GM19372 (cell line): ENCODE measurements around the gene EHBP1.
"Not testable (repeated sequence)": the region's sequence is repeated elsewhere in the genome, so short reads cannot be mapped to it uniquely, and the experiment has no call there.

ENCODE experiments used
- ATAC-seq: cut with Tn5 transposase; IDR thresholded peaks from one replicate; pipeline ENCODE4 v1.9.1; 2021; ENCODE audit warnings: mild to moderate bottlenecking, low read depth, moderate library complexity; ENCODE audit not compliant: unreplicated experiment

The EHBP1 gene

DNA sequence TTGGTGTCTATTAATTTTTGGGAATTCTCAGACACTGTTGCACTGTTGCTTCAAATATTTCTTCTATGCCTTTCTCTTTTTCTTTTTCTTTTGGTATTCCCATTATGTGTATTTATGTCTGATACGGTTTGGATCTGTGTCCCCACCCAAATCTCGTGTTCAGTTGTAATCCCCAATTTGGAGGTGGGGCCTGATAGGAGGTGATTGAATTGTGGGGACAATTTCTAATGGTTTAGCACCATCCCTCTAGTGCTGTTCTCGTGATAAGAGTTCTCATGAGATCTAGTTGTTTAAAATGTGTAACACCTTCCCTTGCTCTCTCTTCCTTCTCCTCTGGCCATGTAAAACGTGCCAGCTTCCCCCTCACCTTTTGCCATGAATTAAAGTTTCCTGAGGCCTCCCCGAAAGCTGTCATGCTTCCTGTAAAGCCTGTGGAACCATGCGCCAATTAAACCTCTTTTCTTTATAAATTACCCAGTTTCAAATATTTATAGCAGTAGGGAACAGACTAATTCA, 26.8 kb downstream of the EHBP1 start:
- ATAC-seq: no peak

DNA sequence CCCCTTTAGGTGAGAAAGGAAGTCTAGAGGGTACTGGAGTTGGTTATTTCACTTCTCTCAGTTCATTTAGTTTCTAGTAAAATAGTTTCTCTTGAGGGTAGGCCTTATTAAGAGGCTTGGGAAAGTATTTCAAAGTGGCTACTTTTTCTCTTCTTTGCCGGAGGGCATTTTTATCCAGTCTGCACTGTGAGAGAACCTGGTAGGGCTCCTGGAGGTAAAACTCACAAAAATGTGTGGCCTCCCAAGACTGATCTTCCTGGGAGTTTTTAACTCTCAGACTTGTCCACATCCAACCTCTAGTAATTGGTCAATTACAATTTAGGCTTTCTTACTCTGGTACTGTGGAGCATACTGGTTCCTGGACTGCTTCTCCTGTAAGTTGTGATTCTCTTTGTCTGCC, 28.0 kb downstream of the EHBP1 start:
- no peak for ATAC-seq

DNA sequence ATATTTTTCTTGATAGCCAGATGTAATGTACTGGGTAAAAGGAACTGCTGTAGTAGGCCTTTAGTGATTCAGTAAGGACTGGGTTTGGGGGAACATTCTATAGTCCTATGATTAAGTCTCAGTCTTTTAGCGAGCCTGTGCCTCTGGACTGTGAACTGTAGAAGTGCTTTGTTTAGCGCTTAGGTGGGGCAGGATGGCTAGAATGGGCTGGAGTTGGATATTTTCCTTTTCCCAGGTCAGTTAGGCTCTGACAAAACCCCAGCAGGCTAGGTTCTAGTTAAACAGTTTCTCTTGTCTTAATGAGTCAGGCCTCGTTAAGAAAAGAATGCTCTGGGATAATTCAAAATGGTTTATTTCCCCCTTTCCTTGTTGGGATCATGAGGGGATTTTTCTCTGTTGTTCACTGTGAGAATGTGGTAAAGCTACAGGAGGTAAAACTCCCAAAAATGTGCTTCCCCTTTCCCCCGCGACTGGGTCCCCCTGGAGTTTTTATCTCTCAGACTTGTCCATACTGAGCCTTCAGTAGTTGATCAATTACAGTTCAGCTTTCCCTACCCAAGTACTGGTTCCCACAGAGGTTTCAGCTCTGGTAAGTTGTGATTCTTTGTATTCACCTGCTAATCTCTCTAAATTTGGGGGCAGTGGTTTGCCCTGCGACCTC, 31.5 kb downstream of the EHBP1 start:
- ATAC-seq: no peak

DNA sequence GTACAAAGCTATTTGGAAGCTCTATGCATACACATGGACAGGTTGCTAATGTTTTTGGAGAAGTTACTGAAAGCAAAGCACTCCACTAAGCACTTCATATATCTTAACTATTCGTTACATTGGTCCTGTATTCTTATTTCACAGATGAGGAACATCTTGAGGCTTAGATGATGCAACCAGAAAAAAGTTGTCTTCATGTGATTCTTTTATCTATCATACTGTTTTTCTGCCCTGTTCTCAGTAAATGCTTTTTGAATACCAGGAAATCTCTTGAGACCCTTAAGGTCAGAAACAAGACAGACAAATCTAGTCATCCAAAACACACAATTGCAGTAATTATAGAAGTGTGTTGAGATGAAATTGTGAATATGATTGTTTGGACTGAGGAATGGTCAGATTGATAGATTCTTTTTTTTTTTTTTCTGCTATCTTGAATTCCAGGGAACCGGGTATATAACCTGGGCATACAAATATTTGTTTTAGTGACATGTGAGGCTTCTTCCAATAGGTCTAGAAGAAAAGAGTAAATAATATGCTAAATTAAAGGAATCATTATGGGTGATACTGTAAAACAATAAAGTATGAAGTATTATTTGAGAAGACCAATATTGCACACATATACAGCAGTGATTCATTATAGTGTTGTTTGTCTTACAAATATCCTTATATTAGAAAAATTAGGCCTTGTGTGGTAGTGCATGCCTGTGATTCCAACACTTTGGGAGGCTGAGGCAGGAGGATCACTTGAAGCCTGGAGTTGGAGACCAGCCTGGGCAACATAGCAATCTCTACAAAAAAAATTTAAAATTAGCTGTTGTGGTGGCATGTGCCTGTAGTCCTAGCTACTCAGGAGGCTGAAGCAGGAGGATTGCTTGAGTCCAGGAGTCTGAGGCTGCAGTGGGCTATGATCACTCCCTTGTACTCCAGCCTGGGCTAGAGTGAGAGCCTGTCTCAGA, 33.7 kb downstream of the EHBP1 start:
- no peak for ATAC-seq

DNA sequence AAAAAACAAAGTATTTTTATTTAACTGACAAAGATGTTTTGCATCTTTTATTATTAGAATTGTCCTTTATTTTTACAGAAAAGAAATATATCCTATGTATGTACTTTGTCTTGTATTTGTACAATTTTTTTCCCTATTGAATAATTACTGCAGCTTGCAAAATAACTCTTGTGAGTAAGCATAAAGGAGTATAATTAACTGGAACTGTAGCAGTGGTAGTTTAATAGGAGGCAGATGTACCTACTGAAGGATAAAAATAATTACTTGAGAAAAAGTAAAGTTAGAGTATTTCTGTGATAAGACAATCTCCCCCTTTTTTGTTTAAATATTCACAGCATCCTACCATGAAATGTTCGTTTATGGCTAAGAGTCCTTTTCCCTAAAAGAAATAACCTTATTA, 34.7 kb downstream of the EHBP1 start:
- ATAC-seq: no peak

DNA sequence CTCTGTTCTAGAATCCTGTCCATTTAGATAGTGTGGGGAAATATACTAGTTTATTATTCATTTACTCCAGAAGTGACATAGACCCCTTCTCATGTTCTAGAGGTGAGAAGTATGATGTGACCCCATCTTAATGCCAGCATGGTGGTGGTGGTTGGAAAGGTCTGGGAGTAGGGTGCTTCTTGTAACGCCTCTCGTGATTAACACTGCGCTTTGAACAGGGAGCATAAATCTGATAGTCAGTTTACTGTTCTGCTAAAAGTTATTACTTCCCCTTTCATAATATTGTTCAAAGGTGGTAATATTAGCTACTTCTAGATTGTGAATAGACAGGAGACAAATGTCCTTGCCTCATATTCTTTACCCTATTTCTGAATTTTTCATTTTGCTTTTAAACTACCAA, 35.6 kb downstream of the EHBP1 start:
- ATAC-seq: no peak

DNA sequence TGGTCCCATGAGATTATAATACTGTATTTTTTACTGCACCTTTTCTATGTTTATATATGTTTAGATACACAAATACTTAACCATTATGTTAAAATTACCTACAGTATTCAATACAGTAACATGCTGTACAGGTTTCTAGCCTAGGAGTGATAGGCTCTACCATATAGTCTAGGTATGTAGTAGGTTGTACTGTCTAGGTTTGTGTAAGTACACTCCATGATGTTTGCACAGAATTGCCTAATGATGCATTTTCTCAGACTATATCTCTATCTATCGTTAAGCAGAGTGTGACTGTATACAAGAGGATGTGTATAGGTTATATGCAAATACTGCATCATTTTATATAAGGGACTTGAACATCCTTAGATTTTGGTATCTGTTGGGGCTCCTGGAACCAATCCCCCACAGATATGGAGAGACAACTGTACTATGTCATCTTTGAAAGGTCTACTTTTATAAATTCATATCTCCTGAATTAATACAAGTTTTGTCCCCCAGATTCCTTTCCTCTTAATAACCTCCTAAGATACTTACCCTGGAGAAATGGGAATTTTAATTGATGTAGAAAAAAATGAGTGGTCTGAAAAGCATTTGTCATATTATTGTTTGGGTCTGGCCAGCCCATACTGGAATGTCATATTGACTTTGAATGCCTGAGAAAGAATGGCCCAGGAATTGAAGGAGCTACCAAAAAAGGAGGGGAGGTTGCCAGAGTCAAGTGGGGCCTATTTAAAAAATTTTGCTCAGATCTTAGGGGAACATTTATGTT, 36.6 kb downstream of the EHBP1 start:
- ATAC-seq: no peak

DNA sequence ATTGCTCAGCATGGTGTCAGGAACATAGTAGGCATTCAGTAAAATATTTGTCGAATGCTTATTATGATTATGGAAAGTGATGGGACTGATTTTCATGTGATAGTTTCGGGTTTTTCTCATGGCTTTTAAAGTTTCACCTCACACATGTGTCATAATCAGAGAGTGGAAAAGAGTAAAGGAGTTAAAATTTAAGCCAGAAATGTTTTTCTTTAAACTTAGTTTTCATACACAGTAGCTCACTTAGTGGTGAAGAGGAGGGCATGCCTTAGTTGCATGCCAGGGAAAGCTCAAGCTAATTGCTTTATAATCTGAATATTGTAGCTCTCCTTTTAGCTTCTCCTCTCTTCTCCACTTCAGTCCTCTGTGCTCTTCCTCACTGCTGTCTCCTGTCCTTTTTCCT, 38.0 kb downstream of the EHBP1 start:
- ATAC-seq: no peak

DNA sequence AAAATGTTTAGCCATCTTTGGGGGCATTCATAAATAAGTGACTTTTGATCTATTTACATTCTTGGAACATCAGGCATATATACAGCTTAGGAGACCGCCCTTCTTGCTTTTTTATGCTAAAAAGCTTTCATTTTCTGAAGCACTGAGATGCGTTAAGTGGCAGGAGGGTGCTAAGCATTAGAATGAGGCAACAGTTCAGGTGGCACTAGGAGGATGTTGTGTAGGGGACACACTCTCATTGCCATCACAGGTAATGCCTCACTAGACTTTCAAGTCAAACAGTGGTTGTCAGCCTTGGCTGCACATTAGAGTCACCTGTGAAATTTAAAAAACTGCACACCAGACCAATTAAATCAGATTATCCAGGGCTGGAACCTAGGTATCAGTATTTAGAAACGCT, 39.1 kb downstream of the EHBP1 start:
- no peak for ATAC-seq

DNA sequence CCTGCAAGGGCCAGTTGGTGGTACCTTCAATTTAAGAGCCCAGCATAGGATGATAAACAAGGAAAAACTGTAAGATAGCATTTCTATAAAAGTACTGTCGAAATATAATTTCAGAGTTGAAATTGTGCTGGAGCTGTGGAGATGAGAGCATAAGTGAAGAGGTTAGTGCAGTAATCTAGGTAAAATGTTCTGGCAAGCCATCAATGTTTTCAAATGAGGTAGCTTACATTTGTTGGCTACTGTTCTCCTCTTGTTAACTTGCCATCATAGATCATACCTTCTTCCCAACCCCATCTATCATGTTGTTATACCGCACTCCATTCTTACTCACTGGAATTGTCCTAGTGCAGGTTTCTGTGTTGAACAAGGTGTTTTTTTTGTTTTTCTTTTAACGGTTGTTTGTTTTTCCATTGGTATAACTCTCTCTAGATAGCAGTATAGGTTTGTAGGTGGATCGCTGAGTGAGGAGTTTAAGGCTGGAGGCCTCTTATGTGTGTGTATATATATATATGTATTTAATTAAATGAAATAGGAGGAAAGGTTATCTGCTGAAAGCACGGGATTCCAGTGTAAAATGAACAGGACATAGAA, 40.5 kb downstream of the EHBP1 start:
- no peak for ATAC-seq

DNA sequence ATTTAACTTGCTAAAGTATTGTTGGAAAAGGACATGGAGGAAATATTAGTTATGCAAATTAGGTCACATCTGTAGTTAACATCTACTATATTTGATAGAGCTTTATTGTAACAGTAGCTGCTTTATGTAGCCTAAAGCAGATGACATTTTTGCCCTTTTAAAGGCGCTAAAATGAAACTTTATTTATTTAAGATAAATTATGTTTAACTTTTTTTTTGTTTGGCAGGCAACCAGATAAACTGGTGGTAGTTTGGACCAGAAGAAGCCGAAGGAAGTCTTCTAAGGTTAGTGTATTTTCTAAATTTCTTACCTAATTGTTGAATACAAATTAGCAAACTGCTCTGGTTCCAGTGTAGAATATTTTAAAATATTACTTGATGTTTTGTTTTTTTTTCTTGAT, 41.7 kb downstream of the EHBP1 start:
- no peak for ATAC-seq

DNA sequence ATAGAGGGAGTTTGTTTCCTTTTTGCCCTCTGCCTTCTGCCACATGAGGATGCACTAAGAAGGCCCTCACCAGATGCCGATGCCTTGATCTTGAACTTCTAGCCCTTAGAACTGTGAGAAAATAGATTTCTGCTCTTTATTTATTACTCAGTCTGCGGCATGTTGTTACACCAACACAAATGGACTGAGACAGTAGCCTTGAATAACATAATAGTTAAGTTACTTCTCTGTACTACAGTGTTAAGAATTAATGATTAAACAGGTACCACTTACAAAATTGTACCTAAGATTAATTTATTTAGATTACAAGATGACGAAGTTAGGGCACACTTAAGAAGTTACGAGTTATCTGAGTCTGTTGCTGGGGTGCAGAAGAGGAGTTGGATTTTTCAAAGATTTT, 42.4 kb downstream of the EHBP1 start:
- no peak for ATAC-seq

DNA sequence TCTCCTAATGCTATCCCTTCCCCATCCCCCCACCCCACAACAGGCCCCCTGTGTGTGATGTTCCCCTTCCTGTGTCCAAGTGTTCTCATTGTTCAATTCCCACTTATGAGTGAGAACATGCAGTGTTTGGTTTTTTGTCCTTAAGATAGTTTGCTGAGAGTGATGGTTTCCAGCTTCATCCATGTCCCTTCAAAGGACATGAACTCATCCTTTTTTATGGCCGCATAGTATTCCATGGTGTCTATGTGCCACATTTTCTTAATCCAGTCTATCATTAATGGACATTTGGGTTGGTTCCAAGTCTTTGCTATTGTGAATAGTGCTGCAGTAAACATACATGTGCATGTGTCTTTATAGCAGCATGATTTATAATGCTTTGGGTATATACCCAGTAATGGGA, 43.6 kb downstream of the EHBP1 start:
- ATAC-seq: not testable (repeated sequence)

DNA sequence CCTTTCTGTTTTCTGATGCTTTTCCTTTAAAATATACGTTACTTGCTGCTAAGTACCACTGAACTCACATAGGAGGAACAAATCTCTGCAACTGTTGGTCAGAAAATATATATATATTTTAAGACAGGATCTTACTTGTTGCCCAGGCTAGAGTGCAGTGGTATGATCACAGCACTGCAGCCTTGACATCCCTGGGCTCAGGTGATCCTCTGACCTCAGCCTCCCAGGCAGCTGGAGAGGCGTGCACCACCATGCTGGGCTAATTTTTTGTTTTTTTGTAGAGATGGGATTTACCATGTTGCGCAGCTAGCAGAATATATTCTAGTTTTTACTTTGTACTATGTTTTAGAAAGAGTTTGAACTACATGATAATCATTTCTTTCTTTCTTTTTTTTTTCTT, 51.5 kb downstream of the EHBP1 start:
- no peak for ATAC-seq

DNA sequence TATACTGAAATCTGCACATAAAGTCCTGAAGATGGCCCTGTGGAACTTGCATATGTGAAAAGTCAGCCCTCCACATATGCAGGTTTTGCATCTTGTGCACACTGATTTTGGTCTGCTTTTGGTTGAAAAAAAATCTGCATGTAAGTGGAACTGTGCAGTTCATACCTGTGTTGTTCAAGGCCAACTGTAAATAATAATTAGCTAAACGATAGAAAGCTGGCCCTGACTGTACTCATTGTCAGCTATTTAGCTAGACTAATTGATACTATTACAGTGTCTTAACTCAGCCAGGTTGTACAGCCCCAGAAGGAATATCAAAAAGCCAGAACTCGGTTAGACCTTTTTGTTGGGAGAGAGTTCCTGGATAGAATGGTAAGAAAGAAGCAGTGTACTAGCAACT, 54.5 kb downstream of the EHBP1 start:
- ATAC-seq: no peak

DNA sequence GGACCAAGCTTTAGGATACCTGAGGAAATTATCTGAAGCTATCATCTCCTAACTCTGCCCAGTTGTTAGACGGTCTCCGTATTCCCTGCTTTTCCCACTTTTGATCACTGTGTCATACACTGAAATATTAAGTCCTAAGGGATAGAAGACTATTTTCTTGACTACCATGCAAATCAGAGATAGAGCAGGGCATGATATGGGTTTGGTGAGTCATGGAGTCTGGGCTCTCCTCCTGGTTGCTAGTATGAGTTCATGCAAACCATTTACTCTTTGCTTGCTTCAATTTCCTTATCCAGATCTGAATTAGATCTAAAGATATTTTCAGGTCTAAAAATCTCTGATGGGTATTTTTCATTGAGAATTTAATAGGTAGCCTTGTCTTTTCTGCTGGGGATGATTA, 55.0 kb downstream of the EHBP1 start:
- no peak for ATAC-seq

DNA sequence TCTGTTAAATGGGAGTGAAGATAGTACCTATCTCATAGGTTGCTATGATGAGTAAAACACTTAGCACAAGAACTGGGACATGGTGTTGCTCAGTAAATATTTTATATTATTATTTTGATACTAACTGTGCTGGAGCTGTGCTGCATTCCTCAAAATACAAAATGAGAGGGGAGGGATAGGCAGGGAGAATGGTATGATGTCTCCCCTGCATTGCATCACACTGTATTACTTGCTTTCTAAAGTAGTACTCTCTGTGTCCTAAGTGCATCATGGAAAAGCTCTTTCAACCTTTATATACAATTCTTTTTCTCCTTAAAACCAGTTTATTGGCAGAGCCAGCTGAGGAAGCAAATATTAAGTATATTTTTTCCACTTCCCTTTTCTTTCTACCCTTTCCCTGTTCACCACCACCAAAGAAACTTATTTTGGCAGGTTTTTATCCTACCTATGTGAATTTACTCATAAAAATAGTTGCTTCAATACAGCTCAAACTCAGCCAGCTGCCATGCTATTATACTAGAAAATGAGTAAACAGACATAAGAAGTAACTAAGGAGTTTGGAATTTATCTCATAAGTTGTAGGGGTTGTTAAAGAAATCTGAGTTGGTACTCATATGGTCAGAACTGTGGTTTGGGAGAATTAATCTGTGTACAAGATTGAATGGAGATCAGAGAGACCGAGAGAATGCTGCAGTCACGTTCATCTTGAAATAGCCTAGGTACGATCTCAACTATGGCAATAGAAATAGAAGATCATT, 60.3 kb downstream of the EHBP1 start:
- no peak for ATAC-seq

DNA sequence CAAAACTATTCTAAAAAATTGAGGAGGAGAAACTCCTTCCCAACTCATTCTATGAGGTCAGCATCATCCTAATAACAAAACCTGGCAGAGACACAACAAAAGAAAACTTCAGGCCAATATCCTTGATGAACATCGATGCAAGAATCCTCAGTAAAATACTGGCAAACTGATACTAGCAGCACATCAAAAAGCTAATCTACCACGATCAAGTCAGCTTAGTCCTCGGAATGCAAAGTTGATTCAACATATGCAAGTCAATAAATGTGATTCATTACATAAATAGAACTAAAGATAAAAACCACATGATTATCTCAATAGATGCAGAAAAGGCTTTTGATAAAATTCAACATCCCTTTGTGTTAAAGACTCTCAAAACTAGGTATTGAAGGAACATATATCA, 63.1 kb downstream of the EHBP1 start:
- no peak for ATAC-seq

DNA sequence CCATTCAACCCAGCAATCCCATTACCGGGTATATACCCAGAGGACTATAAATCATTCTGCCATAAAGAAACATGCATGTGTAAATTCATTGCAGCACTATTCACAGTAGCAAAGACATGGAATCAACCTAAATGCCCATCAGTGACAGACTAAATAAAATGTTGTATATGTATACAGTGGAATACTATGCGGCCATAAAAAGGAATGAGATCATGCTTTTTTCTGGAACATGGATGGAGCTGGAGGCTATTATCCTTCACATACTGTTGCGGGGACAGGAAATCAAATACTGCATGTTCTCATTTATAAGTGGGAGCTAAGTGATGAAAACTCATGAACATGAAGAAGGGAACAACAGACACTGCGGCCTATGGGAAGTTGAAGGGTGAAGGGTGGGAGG, 65.1 kb downstream of the EHBP1 start:
- ATAC-seq: no peak
